ENCODE measurements around the gene ZCCHC7. TPM values are rescaled to one million over a fixed set of nuclear protein-coding genes. Genes with fewer than 3 reads are reported as not detected.
"Not testable (repeated sequence)": the region's sequence is repeated elsewhere in the genome, so short reads cannot be mapped to it uniquely, and the experiment has no call there.

ZCCHC7 gene
- total RNA-seq, 1 experiment from 2014 or later: 14.7 TPM

DNA sequence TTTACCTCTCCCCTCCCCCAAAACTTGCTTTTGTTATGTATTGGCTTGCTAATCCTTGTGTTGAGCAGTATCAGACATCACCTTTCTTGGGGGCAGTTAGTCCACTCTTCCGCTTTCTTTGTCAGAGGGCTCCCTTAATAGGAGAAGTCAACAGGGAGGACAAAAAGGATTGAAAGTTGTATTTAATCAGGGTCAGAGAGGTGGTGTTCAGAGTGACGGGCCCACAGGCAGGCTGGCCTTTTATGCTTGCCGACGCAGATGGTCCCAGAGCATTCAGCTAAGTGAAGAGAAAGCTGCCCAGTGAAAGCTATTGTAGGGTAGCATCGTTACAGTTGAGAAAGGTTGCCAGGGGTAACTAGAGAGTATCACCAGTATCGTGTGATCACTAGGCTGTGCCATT is 131.1 kb downstream of the ZCCHC7 start:
- DNase-seq (ENCODE audit: low read depth): no peak

DNA sequence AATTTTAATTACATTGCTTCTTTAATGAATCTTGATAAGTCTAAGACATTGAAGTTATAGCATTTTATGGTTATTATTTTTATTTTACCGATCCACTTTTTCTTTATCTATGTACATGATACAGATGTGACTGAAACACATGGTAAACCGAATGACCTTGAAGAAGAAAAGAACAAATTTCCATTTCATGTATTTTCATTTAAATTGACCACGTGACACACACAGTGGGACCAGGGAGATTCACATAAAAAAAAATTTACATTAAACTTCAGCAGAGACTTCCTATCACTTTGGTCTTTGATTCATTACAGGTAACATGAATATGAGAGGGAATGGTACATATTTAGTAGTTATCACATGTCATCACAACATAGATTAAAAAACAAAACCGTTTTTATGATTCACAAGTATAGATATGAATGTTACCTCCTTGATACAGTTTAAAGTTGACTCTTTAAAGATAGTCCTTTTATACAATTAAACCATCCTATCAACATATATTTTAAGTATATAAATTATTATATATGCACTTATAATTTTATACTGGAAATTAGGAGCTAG is 133.1 kb downstream of the ZCCHC7 start:
- DNase-seq (ENCODE audit: low read depth): no peak

DNA sequence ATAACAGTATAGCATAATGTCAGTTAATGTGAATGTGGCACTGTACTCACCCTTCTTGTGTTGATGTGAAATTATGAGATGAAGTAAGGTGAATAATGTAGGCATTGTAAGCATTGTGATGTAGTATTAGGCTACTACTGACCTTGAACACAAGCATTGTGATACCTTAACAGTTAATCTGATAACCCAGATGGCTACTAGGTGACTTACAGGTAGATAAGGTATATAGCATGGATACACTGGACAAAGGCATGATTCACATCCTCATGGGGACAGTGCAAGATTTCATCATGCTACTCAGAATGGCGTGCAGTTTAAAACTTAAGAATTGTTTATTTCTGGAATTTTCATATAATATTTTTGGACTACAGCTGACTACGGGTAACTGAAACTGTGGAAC is 134.8 kb downstream of the ZCCHC7 start:
- DNase-seq (ENCODE audit: low read depth): no peak

DNA sequence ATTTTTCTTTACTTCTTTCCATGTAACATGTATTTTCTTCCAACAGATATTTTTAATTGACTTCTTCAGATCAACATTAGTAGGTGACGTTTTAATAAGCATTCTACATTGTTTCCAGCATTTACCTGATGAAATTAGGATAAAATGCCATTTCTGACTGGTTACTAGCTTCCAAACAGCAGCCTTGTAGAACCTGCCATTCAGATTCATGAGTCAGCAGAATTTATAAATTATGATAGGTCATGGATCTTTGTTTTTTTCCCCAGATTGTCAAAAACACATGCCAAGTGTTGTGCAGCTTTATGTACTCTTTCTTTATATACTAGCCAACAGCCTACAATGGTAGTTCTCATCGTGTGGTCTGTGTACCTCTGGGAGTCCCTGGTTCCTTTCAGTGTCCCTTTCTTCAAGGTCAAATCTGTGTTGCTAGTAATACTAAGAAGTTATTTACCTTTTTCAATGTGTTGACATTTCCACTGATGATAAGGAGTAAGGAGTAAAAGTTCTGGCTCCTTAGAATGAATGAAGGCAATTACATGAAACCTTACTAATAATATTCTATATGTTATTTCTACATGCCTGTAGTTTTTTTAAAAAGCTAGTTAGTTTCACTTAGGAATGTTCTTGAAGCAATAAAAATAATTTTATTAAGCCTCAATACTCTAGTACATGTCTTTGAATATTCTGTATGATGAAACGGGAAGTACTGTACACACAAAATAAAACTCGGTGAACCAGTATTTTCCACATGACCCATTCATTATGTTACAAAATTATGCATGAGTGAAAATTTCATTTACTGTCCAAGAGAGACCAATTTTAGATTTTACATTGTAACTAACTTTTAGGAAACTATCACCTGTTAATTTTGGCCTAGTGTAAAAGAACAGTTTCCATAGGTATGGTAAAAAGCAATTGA is 135.8 kb downstream of the ZCCHC7 start:
- DNase-seq (ENCODE audit: low read depth): no peak

- no peak for DNase-seq (ENCODE audit: low read depth)
Observed at GRCh38 chr9:37259951-37260350, 139.6 kb downstream of the ZCCHC7 start.

DNA sequence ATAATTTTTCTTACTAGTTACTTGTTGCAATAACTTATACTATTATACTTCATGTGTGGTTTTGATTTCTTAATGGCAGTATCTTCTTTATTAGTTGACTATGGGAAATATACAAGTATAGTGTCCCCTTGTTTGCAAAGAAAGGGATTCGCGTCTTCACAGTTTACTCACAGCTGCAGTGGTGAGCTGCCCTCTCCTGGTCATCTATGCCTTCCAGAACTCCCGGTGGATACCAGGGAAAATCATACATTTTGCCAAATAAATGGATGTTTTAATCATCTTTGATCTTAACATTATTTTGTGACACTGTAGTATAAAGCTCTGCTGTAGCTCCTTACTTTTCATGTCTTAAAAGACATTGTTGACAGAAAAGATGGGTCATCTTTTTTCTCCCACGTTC is 142.0 kb downstream of the ZCCHC7 start:
- peak; percentile 20 for DNase-seq (ENCODE audit: low read depth)

DNA sequence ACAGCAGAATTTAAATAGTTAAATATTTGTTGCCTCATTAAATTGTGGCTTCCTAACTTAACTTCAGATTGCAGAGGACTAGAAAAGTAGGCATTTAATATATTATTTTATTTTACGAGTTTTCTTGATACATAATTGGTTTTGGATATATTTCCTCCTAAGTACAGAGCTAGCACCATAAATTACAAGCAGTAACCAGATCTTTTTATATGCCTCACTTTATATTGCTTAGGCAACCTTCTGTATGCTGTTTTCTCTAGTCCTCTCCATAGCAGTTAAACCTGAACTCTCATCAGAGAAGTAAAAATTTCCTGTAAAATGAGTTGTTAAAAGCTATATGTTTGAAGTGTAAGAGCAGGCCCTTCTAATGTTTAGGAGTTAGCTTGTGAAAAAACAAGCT is 144.2 kb downstream of the ZCCHC7 start:
- DNase-seq (ENCODE audit: low read depth): no peak

DNA sequence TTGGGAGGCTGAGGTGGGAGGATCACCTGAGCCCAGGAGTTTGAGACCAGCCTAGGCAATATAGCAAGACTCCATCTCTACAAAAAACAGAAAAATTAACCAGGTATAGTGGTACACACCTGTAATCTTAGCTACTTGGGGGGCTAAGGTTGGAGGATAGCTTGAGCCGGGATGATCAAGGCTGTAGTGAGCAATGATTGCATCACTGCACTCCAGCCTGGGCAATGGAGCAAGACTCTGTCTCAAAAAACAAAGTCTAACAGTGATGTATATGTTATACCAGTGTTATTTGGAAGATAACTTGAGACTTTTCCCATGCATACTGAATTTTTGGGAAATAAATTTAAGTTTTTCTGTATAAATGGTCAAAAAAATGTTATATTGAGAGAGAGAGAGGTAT is 146.3 kb downstream of the ZCCHC7 start:
- DNase-seq (ENCODE audit: low read depth): no peak

GRCh38 chr9:37269221-37269620 is 148.8 kb downstream of the ZCCHC7 start:
- DNase-seq (ENCODE audit: low read depth): no peak

DNA sequence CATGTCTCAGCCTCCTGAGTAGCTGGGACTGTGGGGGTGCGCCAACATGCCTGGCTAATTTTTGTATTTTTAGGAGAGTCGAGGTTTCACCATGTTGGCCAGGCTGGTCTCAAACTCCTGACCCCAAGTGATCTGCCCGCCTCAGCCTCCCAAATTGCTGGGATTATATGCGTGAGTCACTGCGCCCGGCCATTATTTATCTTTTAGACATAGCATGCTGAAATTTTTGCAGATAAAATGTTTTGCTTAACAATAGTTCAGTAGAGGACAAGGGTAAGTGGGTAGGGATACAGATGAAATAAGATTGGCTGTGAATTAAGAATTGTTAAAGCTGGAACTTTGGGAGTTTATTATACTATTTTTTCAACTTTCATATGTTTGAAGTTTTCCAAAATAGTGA is 151.3 kb downstream of the ZCCHC7 start:
- DNase-seq (ENCODE audit: low read depth): no peak

DNA sequence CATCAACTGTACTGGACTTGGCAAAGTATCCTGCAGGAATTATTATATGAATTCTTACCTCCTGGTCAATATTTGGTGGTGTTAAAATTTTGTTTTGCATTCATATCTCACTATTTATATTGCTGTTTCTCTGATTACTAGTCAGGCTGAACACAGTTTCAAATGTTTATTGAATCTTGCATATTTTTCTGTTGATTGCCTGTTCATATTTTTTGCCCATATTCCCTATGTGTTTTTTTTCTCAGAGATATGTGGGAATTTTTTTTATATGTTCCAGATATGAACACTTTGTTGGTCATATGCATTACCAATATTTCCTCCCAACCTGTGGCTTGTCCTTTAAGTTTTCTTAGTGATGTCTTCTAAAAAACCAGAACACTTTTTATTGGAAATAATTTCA is 153.2 kb downstream of the ZCCHC7 start:
- no peak for DNase-seq (ENCODE audit: low read depth)

DNA sequence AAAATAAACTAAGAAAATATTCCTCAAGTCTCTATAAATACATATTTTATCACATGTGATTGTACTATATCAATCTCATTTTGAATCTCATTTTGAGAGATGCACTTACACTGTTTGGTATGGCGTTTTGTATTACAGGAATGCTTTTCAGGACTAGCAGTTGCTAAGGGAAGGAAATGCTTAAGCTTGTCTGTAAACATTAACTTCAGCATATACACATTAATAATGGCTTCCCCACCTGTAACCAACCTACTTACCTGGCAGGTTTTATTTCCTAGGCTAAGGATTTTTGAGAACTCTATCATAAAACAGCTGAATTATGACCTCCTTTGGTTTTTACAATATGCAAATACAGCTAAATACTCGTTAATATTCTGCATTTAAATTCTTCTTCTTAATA is 161.2 kb downstream of the ZCCHC7 start:
- no peak for DNase-seq (ENCODE audit: low read depth)

- peak; percentile 27 for DNase-seq (ENCODE audit: low read depth)
Observed at GRCh38 chr9:37283730-37284325, 163.5 kb downstream of the ZCCHC7 start.

DNA sequence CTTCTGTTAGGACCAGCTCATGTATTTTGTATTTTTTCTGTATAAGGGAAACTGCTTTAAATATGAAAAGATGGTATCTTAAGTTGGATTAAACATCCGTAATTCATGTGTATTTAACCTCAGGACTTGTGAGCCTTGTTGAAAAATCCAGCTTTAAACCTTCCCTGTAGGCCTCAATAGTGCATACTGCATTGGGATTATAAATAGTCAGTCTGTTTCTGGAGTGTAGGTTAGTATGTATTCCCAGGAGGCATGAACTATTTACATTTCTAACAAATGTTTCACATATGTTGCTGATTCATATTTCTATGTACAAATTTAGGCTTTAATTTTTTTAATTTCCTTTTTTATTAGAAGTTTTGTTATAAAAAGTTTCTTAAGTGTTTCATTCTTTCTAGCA is 164.3 kb downstream of the ZCCHC7 start:
- DNase-seq (ENCODE audit: low read depth): no peak

- no peak for DNase-seq (ENCODE audit: low read depth)
Observed at GRCh38 chr9:37286530-37287175, 166.3 kb downstream of the ZCCHC7 start.

DNA sequence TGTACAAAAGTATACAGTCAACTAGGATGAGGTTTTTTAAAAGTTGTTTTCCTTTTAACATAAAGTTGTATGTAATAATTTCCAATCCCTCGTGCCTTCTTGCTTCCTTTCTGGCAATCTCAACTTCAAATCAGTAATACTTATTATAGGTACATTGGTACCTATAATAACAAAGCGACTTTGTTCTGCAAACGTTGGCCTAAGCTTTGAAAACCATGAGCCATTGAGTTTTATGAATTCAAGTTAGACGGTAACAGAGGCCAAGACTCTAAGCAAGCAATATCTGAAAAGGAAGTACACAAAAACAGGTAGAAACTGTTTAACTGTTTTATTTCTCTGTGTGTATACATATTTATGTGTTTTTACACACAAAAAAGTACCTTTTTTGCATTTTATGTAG is 166.9 kb downstream of the ZCCHC7 start:
- no peak for DNase-seq (ENCODE audit: low read depth)

DNA sequence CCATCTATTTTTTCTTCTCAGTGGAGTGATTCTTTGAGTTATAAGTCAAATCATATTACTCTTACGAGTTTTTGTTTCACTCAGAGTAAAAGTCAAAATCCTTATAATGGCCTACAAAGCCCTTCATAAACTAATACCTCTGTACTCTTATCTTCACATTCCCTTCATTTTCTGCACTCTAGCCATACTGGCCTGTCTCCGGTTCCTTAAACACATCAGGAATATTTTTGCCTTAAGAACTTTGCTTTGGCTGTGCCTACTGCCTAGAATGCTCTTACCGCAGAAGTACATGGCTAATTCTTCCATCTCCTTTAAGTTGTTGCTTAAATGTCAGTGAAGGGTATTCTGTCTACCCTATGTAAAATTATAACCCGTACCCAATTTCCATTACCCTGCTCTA is 169.3 kb downstream of the ZCCHC7 start:
- DNase-seq (ENCODE audit: low read depth): no peak

GRCh38 chr9:37290366-37290939 is 170.1 kb downstream of the ZCCHC7 start:
- no peak for DNase-seq (ENCODE audit: low read depth)

- peak; percentile 61 for DNase-seq (ENCODE audit: low read depth)
Observed at GRCh38 chr9:37290940-37291485, 170.6 kb downstream of the ZCCHC7 start.

GRCh38 chr9:37291612-37292238 is 171.4 kb downstream of the ZCCHC7 start:
- DNase-seq (ENCODE audit: low read depth): not testable (repeated sequence)

DNA sequence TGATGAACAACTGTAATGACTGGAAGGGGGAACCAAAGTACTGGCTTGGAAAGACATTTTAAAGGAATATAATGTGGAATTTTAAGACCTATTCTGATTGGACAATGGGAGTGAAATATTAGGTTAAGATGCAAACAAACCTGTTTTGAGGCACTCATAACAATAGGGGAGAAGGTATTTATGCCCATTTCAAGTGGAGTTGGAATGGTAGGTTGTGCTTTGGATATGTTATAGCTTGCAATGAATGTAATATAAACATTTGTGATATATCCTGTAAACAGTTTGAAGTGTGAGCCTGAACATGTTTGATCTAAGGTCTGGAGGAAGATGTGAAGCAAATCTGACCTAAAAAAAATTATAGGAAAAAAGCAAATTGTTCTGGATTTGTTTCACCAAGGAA is 172.5 kb downstream of the ZCCHC7 start:
- no peak for DNase-seq (ENCODE audit: low read depth)

Measured in RPMI7951 (cell line).